ENCODE measurements around the gene ZBED1.
"Not testable (repeated sequence)": the region's sequence is repeated elsewhere in the genome, so short reads cannot be mapped to it uniquely, and the experiment has no call there.

Gene ZBED1

GRCh38 chrX:2500803-2501558 lies at the start of gene ZBED1, which contains the start of gene DHRSX:
Gene ZBED1 (minus strand): TSS chrX:2500976. CDS start chrX:2490719, 10,257 bp downstream.
Gene DHRSX (minus strand): TSS chrX:2500976. CDS start chrX:2500925, 51 bp downstream.
- peak; percentile 29 for DNase-seq

- DNase-seq = no peak
Measured at GRCh38 chrX:2549876-2550275, 49.1 kb upstream of the ZBED1 start.

- no peak for DNase-seq
Measured at GRCh38 chrX:2548711-2549423, 48.1 kb upstream of the ZBED1 start.

GRCh38 chrX:2547736-2548135 lies 47.0 kb upstream of the ZBED1 start:
- DNase-seq = no peak

GRCh38 chrX:2546496-2546895 lies 45.7 kb upstream of the ZBED1 start:
- no peak for DNase-seq

- DNase-seq = no peak
Measured at GRCh38 chrX:2545144-2545543, 44.4 kb upstream of the ZBED1 start.

GRCh38 chrX:2542826-2543521 lies 42.2 kb upstream of the ZBED1 start:
- DNase-seq = no peak

- no peak for DNase-seq
Measured at GRCh38 chrX:2541603-2542002, 40.8 kb upstream of the ZBED1 start.

GRCh38 chrX:2540426-2540947 lies 39.7 kb upstream of the ZBED1 start:
- DNase-seq = no peak

GRCh38 chrX:2539586-2539985 lies 38.8 kb upstream of the ZBED1 start:
- DNase-seq = no peak

- no peak for DNase-seq
Measured at GRCh38 chrX:2538031-2538757, 37.4 kb upstream of the ZBED1 start.

- DNase-seq = no peak
Measured at GRCh38 chrX:2536974-2537373, 36.2 kb upstream of the ZBED1 start.

- DNase-seq = no peak
Measured at GRCh38 chrX:2536141-2536540, 35.4 kb upstream of the ZBED1 start.

- DNase-seq = peak; percentile 5
Measured at GRCh38 chrX:2534261-2535021, 33.7 kb upstream of the ZBED1 start.

GRCh38 chrX:2533424-2533823 lies 32.6 kb upstream of the ZBED1 start:
- no peak for DNase-seq

GRCh38 chrX:2526390-2526789 lies 25.6 kb upstream of the ZBED1 start:
- no peak for DNase-seq

GRCh38 chrX:2523911-2524310 lies 23.1 kb upstream of the ZBED1 start:
- no peak for DNase-seq

GRCh38 chrX:2521927-2522386 lies 21.2 kb upstream of the ZBED1 start:
- DNase-seq = no peak

- DNase-seq = no peak
Measured at GRCh38 chrX:2521092-2521926, 20.5 kb upstream of the ZBED1 start.

- DNase-seq = no peak
Measured at GRCh38 chrX:2520539-2520938, 19.8 kb upstream of the ZBED1 start.

GRCh38 chrX:2519638-2520037 lies 18.9 kb upstream of the ZBED1 start:
- not testable (repeated sequence) for DNase-seq

All from fibroblast of skin of right quadriceps (primary cell).